GM23338 (cell line): ENCODE data around the gene PHF13. TPM values are rescaled to one million over a fixed set of nuclear protein-coding genes. Genes with fewer than 3 reads are reported as not detected.

ENCODE experiments used
- ATAC-seq: fragments of 200-7000 bp; cut with Tn5 transposase; 3 replicates; pipeline ENCODE4 v1.9.1; 2020
- DNase-seq: peaks from one replicate; pipeline ENCODE4 v3.0.0-alpha.2; 2015; ENCODE audit warnings: low spot score
- H2AFZ ChIP-seq: fragments of 200-600 bp; sonication (generic); 2 replicates; pipeline ENCODE4 v1.8.0; 2016; ENCODE audit warnings: antibody characterized with exemption, mild to moderate bottlenecking, moderate library complexity
- H3F3A ChIP-seq: fragments of 200-600 bp; sonication (generic); replicated peaks from 2 replicates; pipeline ENCODE4 v1.8.0; 2017; ENCODE audit warnings: antibody characterized with exemption, mixed run types, low read depth
- H3K27ac ChIP-seq: fragments of 200-600 bp; sonication (generic); 2 replicates; pipeline ENCODE4 v1.6.1; 2016; ENCODE audit warnings: low read depth
- H3K27me3 ChIP-seq: fragments of 200-600 bp; sonication (generic); 2 replicates; pipeline ENCODE4 v1.8.0; 2016; ENCODE audit warnings: mild to moderate bottlenecking, mixed run types, moderate library complexity; ENCODE audit not compliant: insufficient read depth
- H3K36me3 ChIP-seq: fragments of 200-600 bp; sonication (generic); 2 replicates; pipeline ENCODE4 v1.8.0; 2016; ENCODE audit warnings: mild to moderate bottlenecking; ENCODE audit not compliant: insufficient read depth
- H3K4me1 ChIP-seq: fragments of 200-600 bp; sonication (generic); 2 replicates; pipeline ENCODE4 v1.8.0; 2016; ENCODE audit warnings: mild to moderate bottlenecking, moderate library complexity; ENCODE audit not compliant: insufficient read depth
- H3K4me2 ChIP-seq: fragments of 200-600 bp; sonication (generic); 2 replicates; pipeline ENCODE4 v1.7.1; 2017; ENCODE audit warnings: mixed run types
- H3K4me3 ChIP-seq: fragments of 200-600 bp; sonication (generic); 2 replicates; pipeline ENCODE4 v1.6.1; 2016; ENCODE audit warnings: mixed run types
- H3K79me2 ChIP-seq: fragments of 200-600 bp; sonication (generic); replicated peaks from 2 replicates; pipeline ENCODE4 v1.8.0; 2017; ENCODE audit warnings: mild to moderate bottlenecking; ENCODE audit not compliant: insufficient read depth
- H3K9me2 ChIP-seq: fragments of 200-600 bp; sonication (generic); 2 replicates; pipeline ENCODE4 v1.8.0; 2017; ENCODE audit not compliant: insufficient read depth
- H4K20me1 ChIP-seq: fragments of 200-600 bp; sonication (generic); replicated peaks from 2 replicates; pipeline ENCODE4 v1.8.0; 2017; ENCODE audit warnings: mild to moderate bottlenecking; ENCODE audit not compliant: insufficient read depth
- H3K27ac Mint-ChIP-seq: 2 replicates; pipeline ENCODE4 v1.8.0; 2020; ENCODE audit warnings: inconsistent platforms, mild to moderate bottlenecking, moderate library complexity, mixed read lengths
- H3K27me3 Mint-ChIP-seq: 3 replicates; pipeline ENCODE4 v1.8.0; 2022; ENCODE audit warnings: low read depth, mild to moderate bottlenecking, moderate library complexity, mixed read lengths, inconsistent platforms; ENCODE audit not compliant: insufficient read depth, poor library complexity
- H3K36me3 Mint-ChIP-seq: 3 replicates; pipeline ENCODE4 v1.8.0; 2021; ENCODE audit warnings: low read depth, mild to moderate bottlenecking, inconsistent platforms, moderate library complexity, mixed read lengths
- H3K4me1 Mint-ChIP-seq: 3 replicates; pipeline ENCODE4 v1.8.0; 2020; ENCODE audit warnings: mild to moderate bottlenecking, inconsistent platforms, mixed read lengths
- H3K4me3 Mint-ChIP-seq: 3 replicates; pipeline ENCODE4 v1.8.0; 2021; ENCODE audit warnings: moderate library complexity, mild to moderate bottlenecking, inconsistent platforms, mixed read lengths
- H3K9me3 Mint-ChIP-seq: 3 replicates; pipeline ENCODE4 v1.8.0; 2020; ENCODE audit warnings: moderate library complexity, mild to moderate bottlenecking, inconsistent platforms, mixed read lengths
- CREB1 ChIP-seq: fragments of 250-450 bp; sonication (Bioruptor Pico); IDR thresholded peaks from 2 replicates; pipeline ENCODE4 v1.5.0; 2020; ENCODE audit warnings: low read depth, mild to moderate bottlenecking, moderate library complexity
- CTCF ChIP-seq, 2 experiments: fragments of 200-600 bp in 1 of 2; sonication (generic) in 1 of 2; conservative IDR thresholded peaks; 2 replicates each; pipeline versions ENCODE4 v1.5.1 to v1.6.1; 2016 to 2017; ENCODE audit warnings: antibody characterized with exemption in 2 of 2, low read depth in 2 of 2, mild to moderate bottlenecking in 2 of 2, moderate library complexity in 1 of 2
- ETS1 ChIP-seq: IDR thresholded peaks from 2 replicates; pipeline ENCODE4 v1.6.1; 2016; ENCODE audit warnings: antibody characterized with exemption
- NANOG ChIP-seq: IDR thresholded peaks from 2 replicates; pipeline ENCODE4 v1.6.1; 2016; ENCODE audit warnings: antibody characterized with exemption, borderline replicate concordance
- REST ChIP-seq: IDR thresholded peaks from one replicate; pipeline ENCODE4 v1.6.1; 2018; ENCODE audit warnings: antibody characterized with exemption; ENCODE audit not compliant: unreplicated experiment
- STAT1 ChIP-seq: IDR thresholded peaks from one replicate; pipeline ENCODE4 v1.6.1; 2016; ENCODE audit warnings: antibody characterized with exemption; ENCODE audit not compliant: unreplicated experiment
- polyA plus RNA-seq: library from polyadenylated mRNA; unstranded; fragments of >200 nt; fragmentation: Nextera tagmentation; extraction: Ambion mirVana; gene quantifications from 2 replicates; pipeline ENCODE4 v1.2.1, GENCODE V29; 2016
- total RNA-seq: library from RNA; depleted of rRNA; stranded (reverse); fragments of >200 nt; shearing (Covaris generic); gene quantifications from 2 replicates; pipeline ENCODE4 v1.2.3, GENCODE V29; 2014

PHF13 gene
- total and polyA plus RNA-seq, 2 experiments from 2014 or later: 12.1 to 33.2 TPM

GRCh38 chr1:6584126-6585080 is 29.1 kb upstream of the PHF13 start:
- H3K36me3 ChIP-seq: no peaks in the 10 kb centered on the region
- H3K27ac Mint-ChIP-seq: peak overlapping the region; percentile 41; the same call in 1 of the 2 replicates
- H3K27ac ChIP-seq: no peak overlapping the region
- H2AFZ ChIP-seq: no peak overlapping the region
- DNase-seq: peak; percentile 69
- peaks cover 13% of the 10 kb centered on the region for H3K4me1 Mint-ChIP-seq
- peaks cover 14% of the 10 kb centered on the region for H3K27me3 Mint-ChIP-seq
- H3K27me3 ChIP-seq: no peaks in the 10 kb centered on the region
- no peak overlapping the region for H3K4me3 ChIP-seq
- no peaks in the 10 kb centered on the region for H3K9me3 Mint-ChIP-seq
- no peak overlapping the region; the same call in 2 of the 3 replicates for H3K4me3 Mint-ChIP-seq
- peaks cover 5% of the 10 kb centered on the region; the same call in 1 of the 2 replicates for H4K20me1 ChIP-seq
- ATAC-seq: no peak
- H3F3A ChIP-seq: peaks cover 3% of the 10 kb centered on the region; the same call in 1 of the 2 replicates
- H3K4me2 ChIP-seq: no peak overlapping the region
- peaks cover 16% of the 10 kb centered on the region for H3K79me2 ChIP-seq
- TF ChIP-seq ETS1 (no peak), CREB1 (no peak), CTCF (conservative IDR thresholded peaks at IDR 0.05; ENCODE audit: low read depth in 2 of 2) (peak in 1 of 2 experiments; percentile 20; a peak in 1 of 4 replicates), NANOG (no peak), STAT1 (no peak), REST (no peak)
- peaks cover 8% of the 10 kb centered on the region; the same call in 1 of the 2 replicates for H3K4me1 ChIP-seq
- H3K9me2 ChIP-seq: no peaks in the 10 kb centered on the region
- peaks cover 10% of the 10 kb centered on the region; the same call in 2 of the 3 replicates for H3K36me3 Mint-ChIP-seq
